PC-3 (cell line): ENCODE measurements around the gene GPR132. TPM values are rescaled to one million over a fixed set of nuclear protein-coding genes. Genes with fewer than 3 reads are reported as not detected.

Source experiments
- ATAC-seq: fragments of 200-7000 bp; cut with Tn5 transposase; 2 replicates; pipeline ENCODE4 v1.9.1; 2020; ENCODE audit warnings: mild to moderate bottlenecking, moderate library complexity
- BruUV-seq: library from RNA; stranded (reverse); fragments of 400-500 nt; replicated peaks from 2 replicates; lab custom pipeline; 2021; lab: Mats Ljungman, UMichigan
- CTCF ChIA-PET: fragments of 300-600 bp; sonication (Branson Sonifier 250); formaldehyde crosslinking; loops from one replicate; lab custom pipeline; 2022; ENCODE audit warnings: antibody characterized with exemption; lab: Charles Lee
- POLR2A ChIA-PET: fragments of 300-600 bp; sonication (Branson Sonifier 250); formaldehyde crosslinking; loops from one replicate; lab custom pipeline; 2022; ENCODE audit warnings: antibody characterized with exemption; ENCODE audit not compliant: unreplicated experiment; lab: Charles Lee
- DNase-seq: peaks from one replicate; pipeline ENCODE4 v3.0.0-alpha.2; 2015
- H2AFZ ChIP-seq: fragments of 300-600 bp; sonication (generic); 2 replicates; pipeline ENCODE4 v1.6.0; 2016; ENCODE audit warnings: antibody characterized with exemption, low read length
- H3F3A ChIP-seq: fragments of 300-600 bp; sonication (generic); one replicate; pipeline ENCODE4 v1.6.0; 2017; ENCODE audit warnings: antibody characterized with exemption, low read length, control low read depth, mild to moderate bottlenecking; ENCODE audit not compliant: unreplicated experiment
- H3K27ac ChIP-seq: fragments of 300-600 bp; sonication (generic); 2 replicates; pipeline ENCODE4 v1.5.1; 2016; ENCODE audit warnings: mild to moderate bottlenecking, low read length
- H3K27me3 ChIP-seq: fragments of 300-600 bp; sonication (generic); 2 replicates; pipeline ENCODE4 v1.6.1; 2016; ENCODE audit warnings: low read length, mixed read lengths
- H3K36me3 ChIP-seq: fragments of 300-600 bp; sonication (generic); 2 replicates; pipeline ENCODE4 v1.6.1; 2016; ENCODE audit warnings: low read depth, mixed run types, low read length, mixed read lengths
- H3K4me1 ChIP-seq: fragments of 300-600 bp; sonication (generic); 2 replicates; pipeline ENCODE4 v1.5.1; 2016; ENCODE audit warnings: low read length; ENCODE audit not compliant: insufficient read depth
- H3K4me2 ChIP-seq: fragments of 300-600 bp; sonication (generic); 2 replicates; pipeline ENCODE4 v1.6.0; 2016; ENCODE audit warnings: low read length
- H3K4me3 ChIP-seq: fragments of 300-600 bp; sonication (generic); 2 replicates; pipeline ENCODE4 v1.5.1; 2016; ENCODE audit warnings: mild to moderate bottlenecking, low read length, mixed read lengths
- H3K79me2 ChIP-seq: fragments of 300-600 bp; sonication (generic); 2 replicates; pipeline ENCODE4 v1.6.1; 2017; ENCODE audit warnings: low read length, mixed read lengths
- H3K9ac ChIP-seq: fragments of 300-600 bp; sonication (generic); 2 replicates; pipeline ENCODE4 v1.6.0; 2016; ENCODE audit warnings: mild to moderate bottlenecking, low read length
- H3K9me2 ChIP-seq: fragments of 300-600 bp; sonication (generic); replicated peaks from 2 replicates; pipeline ENCODE4 v1.6.1; 2016; ENCODE audit warnings: mixed run types, low read length, mixed read lengths
- H3K9me3 ChIP-seq: fragments of 300-600 bp; sonication (generic); 2 replicates; pipeline ENCODE4 v1.6.1; 2016; ENCODE audit warnings: low read length, mixed read lengths
- H4K20me1 ChIP-seq: fragments of 300-600 bp; sonication (generic); 2 replicates; pipeline ENCODE4 v1.6.1; 2016; ENCODE audit warnings: low read length, mixed read lengths
- EZH2 ChIP-seq: fragments of 300-600 bp; sonication (generic); IDR thresholded peaks from one replicate; pipeline ENCODE4 v1.6.1; 2017; ENCODE audit warnings: antibody characterized with exemption, mild to moderate bottlenecking, low read length; ENCODE audit not compliant: unreplicated experiment
- intact Hi-C: fragments of 100-400 bp; cut with micrococcal nuclease; formaldehyde crosslinking; loops from 2 replicates; pipeline ENCODE4 v1.9.0; 2023
- total RNA-seq: library from RNA; depleted of rRNA; stranded (reverse); fragments of >200 nt; gene quantifications from 2 replicates; pipeline ENCODE4 v1.2.3, GENCODE V29; 2014
- TF ChIP-seq, protein P1 (sequence below): fragments of 300-600 bp; sonication (generic); conservative IDR thresholded peaks from 2 replicates; pipeline ENCODE4 v1.5.1; 2017; ENCODE audit warnings: antibody characterized with exemption, low read depth, mild to moderate bottlenecking, low read length

GPR132 gene
- total RNA-seq, 1 experiment from 2014 or later: 0.04 TPM

DNA sequence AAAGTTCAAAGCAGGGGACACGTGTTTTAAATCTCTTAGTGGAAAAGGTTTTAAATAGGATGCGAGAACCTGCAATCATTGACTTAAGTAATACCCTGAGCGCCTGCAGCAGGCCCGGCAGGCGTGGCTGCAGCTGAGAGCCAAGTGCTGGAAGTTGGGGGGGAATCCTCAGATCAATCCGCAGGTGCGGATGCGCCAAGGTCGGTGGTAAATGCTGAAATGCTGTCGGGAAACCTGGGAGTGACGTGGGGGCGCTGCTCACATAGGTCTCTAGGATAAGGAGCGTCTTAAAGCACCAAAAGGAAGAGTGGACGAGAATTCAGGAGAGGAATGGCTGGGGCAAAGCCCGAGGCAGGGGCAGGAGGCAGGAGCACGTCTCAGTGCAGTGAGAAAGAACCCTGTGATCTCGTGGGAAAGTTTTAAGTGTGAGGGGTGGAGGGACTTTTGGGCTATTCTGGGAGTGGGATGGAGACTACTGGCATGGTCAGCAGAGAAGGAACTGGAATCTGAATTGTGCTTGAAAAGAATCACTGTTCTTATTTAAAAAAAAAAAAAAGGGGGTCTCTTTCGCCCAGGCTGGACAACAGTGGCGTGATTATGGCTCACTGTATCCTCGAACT lies 43.5 kb downstream of the GPR132 start:
- Histone ChIP-seq H3K4me1 (peaks cover 69% of the 10 kb centered on the region), H3K36me3 (peaks cover 20% of the 10 kb centered on the region), H2AFZ (peak overlapping the region; percentile 29), H3K4me2 (peak overlapping the region; percentile 83), H3K9ac (peak overlapping the region; percentile 96), H3K9me2 (no peaks in the 10 kb centered on the region), H3F3A (peaks cover 20% of the 10 kb centered on the region), H4K20me1 (peaks cover 32% of the 10 kb centered on the region), H3K27ac (peak overlapping the region; percentile 98), H3K4me3 (peak overlapping the region; percentile 71), H3K79me2 (peaks cover 58% of the 10 kb centered on the region), H3K9me3 (no peaks in the 10 kb centered on the region), H3K27me3 (no peaks in the 10 kb centered on the region)
- ATAC-seq (no peak), DNase-seq (peak; percentile 21)
- intact Hi-C loops: no loop called here
- POLR2A ChIA-PET: interaction anchor here (0.9 kb wide), 1 partner anchor 65 kb away, joined by 5 read pairs; no protein-coding TSS in a partner anchor
- CTCF ChIA-PET: interaction anchor here (1.0 kb wide), 1 partner anchor 23 kb away, joined by 3 read pairs; no protein-coding TSS in a partner anchor
- TSS peak; percentile 53 for BruUV-seq
- TF ChIP-seq, protein P1, sequence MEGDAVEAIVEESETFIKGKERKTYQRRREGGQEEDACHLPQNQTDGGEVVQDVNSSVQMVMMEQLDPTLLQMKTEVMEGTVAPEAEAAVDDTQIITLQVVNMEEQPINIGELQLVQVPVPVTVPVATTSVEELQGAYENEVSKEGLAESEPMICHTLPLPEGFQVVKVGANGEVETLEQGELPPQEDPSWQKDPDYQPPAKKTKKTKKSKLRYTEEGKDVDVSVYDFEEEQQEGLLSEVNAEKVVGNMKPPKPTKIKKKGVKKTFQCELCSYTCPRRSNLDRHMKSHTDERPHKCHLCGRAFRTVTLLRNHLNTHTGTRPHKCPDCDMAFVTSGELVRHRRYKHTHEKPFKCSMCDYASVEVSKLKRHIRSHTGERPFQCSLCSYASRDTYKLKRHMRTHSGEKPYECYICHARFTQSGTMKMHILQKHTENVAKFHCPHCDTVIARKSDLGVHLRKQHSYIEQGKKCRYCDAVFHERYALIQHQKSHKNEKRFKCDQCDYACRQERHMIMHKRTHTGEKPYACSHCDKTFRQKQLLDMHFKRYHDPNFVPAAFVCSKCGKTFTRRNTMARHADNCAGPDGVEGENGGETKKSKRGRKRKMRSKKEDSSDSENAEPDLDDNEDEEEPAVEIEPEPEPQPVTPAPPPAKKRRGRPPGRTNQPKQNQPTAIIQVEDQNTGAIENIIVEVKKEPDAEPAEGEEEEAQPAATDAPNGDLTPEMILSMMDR: 0 out of 2 replicates have a peak, but pooled peaks have one; percentile 22
- TF ChIP-seq EZH2: no peak

DNA sequence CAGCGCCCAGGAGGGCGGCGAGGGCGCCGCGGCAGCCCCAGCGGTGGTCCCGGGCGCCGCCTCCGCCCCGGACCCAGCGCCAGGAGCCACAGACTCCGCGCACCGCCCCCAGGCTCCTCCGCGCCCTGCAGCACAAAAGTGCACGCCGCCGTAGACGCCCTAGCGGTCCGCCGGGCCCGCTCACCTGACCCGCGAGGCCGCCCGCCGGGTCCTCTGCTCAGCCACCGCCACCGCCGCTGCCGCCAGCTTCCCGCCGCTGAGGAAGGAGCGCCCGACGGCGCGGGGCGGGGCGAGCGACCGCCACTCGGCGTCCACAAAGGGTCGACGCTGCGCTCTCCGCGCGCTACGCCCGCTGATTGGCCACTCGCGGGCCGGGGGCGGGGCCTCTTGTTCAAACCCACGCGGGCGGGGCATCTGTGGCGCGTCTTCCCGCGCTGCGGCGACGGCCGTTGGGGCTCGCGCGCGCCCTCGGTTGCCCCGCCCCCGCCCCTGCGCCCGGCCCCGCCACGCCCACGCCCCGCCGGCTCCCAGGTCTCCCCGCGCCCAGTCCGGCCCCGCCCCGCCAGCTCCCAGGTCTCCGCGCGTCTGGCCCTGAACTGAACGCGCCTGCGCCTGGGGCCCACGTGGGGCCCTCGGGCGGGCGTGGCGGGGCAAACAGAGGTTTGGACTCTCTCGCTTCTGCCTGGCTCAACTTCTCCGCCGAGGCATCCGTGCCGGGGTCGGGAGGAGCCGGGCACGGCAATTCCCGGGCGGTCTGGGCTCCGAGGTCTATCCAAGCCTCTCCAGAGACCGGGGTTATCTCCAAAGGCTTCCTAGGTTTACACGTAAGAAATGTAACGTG lies 44.2 kb downstream of the GPR132 start, which contains the start of gene CDCA4:
TSS of gene CDCA4 (minus strand) at position 269 of the 841 bp plus-strand sequence. CDS start 9,154 bp downstream, outside the sequence.
- Histone ChIP-seq H3K4me1 (peaks cover 70% of the 10 kb centered on the region), H3K27ac (peak within 1 kb of the TSS; percentile 98), H3K9me2 (no peaks in the 10 kb centered on the region), H3K36me3 (peaks cover 27% of the 10 kb centered on the region), H4K20me1 (peaks cover 39% of the 10 kb centered on the region), H3K9me3 (no peaks in the 10 kb centered on the region), H3K4me2 (peak within 1 kb of the TSS; percentile 83), H3K27me3 (no peaks in the 10 kb centered on the region), H3F3A (peaks cover 20% of the 10 kb centered on the region), H3K79me2 (peaks cover 65% of the 10 kb centered on the region), H2AFZ (peak within 1 kb of the TSS; percentile 29), H3K4me3 (peak within 1 kb of the TSS; percentile 95), H3K9ac (peak within 1 kb of the TSS; percentile 98)
- ChIA-PET POLR2A (interaction anchor here (0.6 to 1.1 kb wide), 4 partner anchors 21 to 66 kb away, joined by 3 to 9 read pairs (median 4); no protein-coding TSS in a partner anchor), CTCF (interaction anchor here (1.0 kb wide), 1 partner anchor 24 kb away, joined by 3 read pairs; no protein-coding TSS in a partner anchor)
- peak; percentile 98 for DNase-seq
- intact Hi-C loops: no loop called here
- peak; percentile 57 for ATAC-seq
- TF ChIP-seq, protein P1: no peak
- BruUV-seq: no TSS peak
